Karpas-422 (cell line): ENCODE data around the gene FAM9C. TPM values are rescaled to one million over a fixed set of nuclear protein-coding genes. Genes with fewer than 3 reads are reported as not detected.

ENCODE experiments used
- DNase-seq: peaks from one replicate; pipeline ENCODE4 v3.0.0-alpha.2; 2015
- H2AFZ ChIP-seq: fragments of 200-600 bp; sonication (generic); 2 replicates; pipeline ENCODE4 v1.6.1; 2014; ENCODE audit warnings: antibody characterized with exemption, low read length, mixed read lengths
- H3K27ac ChIP-seq: fragments of 200-600 bp; sonication (generic); 2 replicates; pipeline ENCODE4 v1.5.1; 2014; ENCODE audit warnings: mild to moderate bottlenecking, low read length, moderate library complexity
- H3K27me3 ChIP-seq: fragments of 200-600 bp; sonication (generic); 2 replicates; pipeline ENCODE4 v1.6.1; 2014; ENCODE audit warnings: low read length, mixed read lengths
- H3K36me3 ChIP-seq: fragments of 200-600 bp; sonication (generic); 2 replicates; pipeline ENCODE4 v1.6.1; 2014; ENCODE audit warnings: low read length, mixed read lengths; ENCODE audit not compliant: insufficient read depth
- H3K4me1 ChIP-seq: fragments of 200-600 bp; sonication (generic); 2 replicates; pipeline ENCODE4 v1.6.1; 2014; ENCODE audit warnings: mild to moderate bottlenecking, low read length, mixed read lengths
- H3K4me2 ChIP-seq: fragments of 200-600 bp; sonication (generic); 2 replicates; pipeline ENCODE4 v1.6.1; 2014; ENCODE audit warnings: low read length, low read depth, mild to moderate bottlenecking; ENCODE audit not compliant: poor library complexity, severe bottlenecking
- H3K4me3 ChIP-seq: fragments of 200-600 bp; sonication (generic); 2 replicates; pipeline ENCODE4 v1.5.1; 2014; ENCODE audit warnings: mild to moderate bottlenecking, antibody characterized with exemption, low read length, mixed read lengths
- H3K79me2 ChIP-seq: fragments of 200-600 bp; sonication (generic); 2 replicates; pipeline ENCODE4 v1.6.1; 2014; ENCODE audit warnings: mild to moderate bottlenecking, low read length, mixed read lengths
- H3K9ac ChIP-seq: fragments of 200-600 bp; sonication (generic); 2 replicates; pipeline ENCODE4 v1.6.0; 2014; ENCODE audit warnings: low read length
- H3K9me2 ChIP-seq: fragments of 200-600 bp; sonication (generic), shearing (Covaris generic); replicated peaks from 2 replicates; pipeline ENCODE4 v1.6.0; 2014; ENCODE audit warnings: mild to moderate bottlenecking, low read length, moderate library complexity; ENCODE audit not compliant: insufficient read depth
- H3K9me3 ChIP-seq: fragments of 300-700, 200-600 bp; sonication (generic); 2 replicates; pipeline ENCODE4 v1.6.1; 2014; ENCODE audit warnings: low read length, mixed read lengths
- H4K20me1 ChIP-seq: fragments of 200-600 bp; sonication (generic); 2 replicates; pipeline ENCODE4 v1.6.1; 2014; ENCODE audit warnings: mild to moderate bottlenecking, antibody characterized with exemption, low read length, low read depth; ENCODE audit not compliant: insufficient read depth
- total RNA-seq: library from RNA; depleted of rRNA; stranded (reverse); fragments of >200 nt; shearing (Covaris generic); gene quantifications from 2 replicates; pipeline ENCODE4 v1.2.3, GENCODE V29; 2014; ENCODE audit warnings: low replicate concordance; rRNA removed

Gene FAM9C
- not detected in 2 replicates for total RNA-seq

GRCh38 chrX:13044441-13044840 lies at the start of gene FAM9C:
Gene FAM9C, minus strand, starts transcription at chrX:13044620. Its CDS starts 831 bp downstream, at chrX:13043789.
- Histone ChIP-seq H3K9me3 (no peaks in the 10 kb centered on the region), H4K20me1 (no peaks in the 10 kb centered on the region), H3K79me2 (no peaks in the 10 kb centered on the region), H3K9me2 (no peaks in the 10 kb centered on the region), H3K36me3 (no peaks in the 10 kb centered on the region), H3K9ac (no peak within 1 kb of the TSS), H3K4me1 (no peaks in the 10 kb centered on the region), H3K27ac (no peak within 1 kb of the TSS), H2AFZ (no peak within 1 kb of the TSS), H3K4me2 (no peak within 1 kb of the TSS), H3K4me3 (no peak within 1 kb of the TSS), H3K27me3 (no peaks in the 10 kb centered on the region)
- no peak for DNase-seq

GRCh38 chrX:13093529-13094140 lies 49.2 kb upstream of the FAM9C start:
- H3K4me1 ChIP-seq = no peaks in the 10 kb centered on the region
- no peak for DNase-seq

GRCh38 chrX:13092455-13092941 lies 48.1 kb upstream of the FAM9C start:
- H3K4me2 ChIP-seq = no peak overlapping the region
- no peaks in the 10 kb centered on the region for H3K4me1 ChIP-seq
- H3K27ac ChIP-seq = no peak overlapping the region
- H3K79me2 ChIP-seq = no peaks in the 10 kb centered on the region
- no peaks in the 10 kb centered on the region for H3K36me3 ChIP-seq
- H3K27me3 ChIP-seq = no peaks in the 10 kb centered on the region
- no peak for DNase-seq
- no peaks in the 10 kb centered on the region for H3K9me3 ChIP-seq
- H3K4me3 ChIP-seq = no peak overlapping the region
- H3K9ac ChIP-seq = no peak overlapping the region
- H2AFZ ChIP-seq = no peak overlapping the region
- no peaks in the 10 kb centered on the region for H3K9me2 ChIP-seq
- no peaks in the 10 kb centered on the region for H4K20me1 ChIP-seq

More at GRCh38 chrX:13093529-13094140, 49.2 kb upstream of the FAM9C start:
- H3K79me2 ChIP-seq = no peaks in the 10 kb centered on the region
- H3K36me3 ChIP-seq = no peaks in the 10 kb centered on the region
- H3K4me3 ChIP-seq = no peak overlapping the region
- H3K9ac ChIP-seq = no peak overlapping the region
- no peaks in the 10 kb centered on the region for H3K27me3 ChIP-seq
- H3K27ac ChIP-seq = no peak overlapping the region
- H3K4me2 ChIP-seq = no peak overlapping the region
- no peaks in the 10 kb centered on the region for H3K9me3 ChIP-seq
- H3K9me2 ChIP-seq = no peaks in the 10 kb centered on the region
- H2AFZ ChIP-seq = no peak overlapping the region
- H4K20me1 ChIP-seq = no peaks in the 10 kb centered on the region

- H3K4me2 ChIP-seq = no peak overlapping the region
- H3K9ac ChIP-seq = no peak overlapping the region
- no peak overlapping the region for H3K4me3 ChIP-seq
- no peaks in the 10 kb centered on the region for H4K20me1 ChIP-seq
- no peaks in the 10 kb centered on the region for H3K4me1 ChIP-seq
- H3K9me2 ChIP-seq = no peaks in the 10 kb centered on the region
- H3K36me3 ChIP-seq = no peaks in the 10 kb centered on the region
- H3K9me3 ChIP-seq = no peaks in the 10 kb centered on the region
- H3K27ac ChIP-seq = no peak overlapping the region
- no peak overlapping the region for H2AFZ ChIP-seq
- H3K79me2 ChIP-seq = no peaks in the 10 kb centered on the region
- no peaks in the 10 kb centered on the region for H3K27me3 ChIP-seq
- no peak for DNase-seq
These were observed 46.8 kb upstream of the FAM9C start for GRCh38 chrX:13091111-13091765.

- DNase-seq = no peak
- Histone ChIP-seq H3K27me3 (no peaks in the 10 kb centered on the region), H3K79me2 (no peaks in the 10 kb centered on the region), H3K4me3 (no peak overlapping the region), H3K4me1 (no peaks in the 10 kb centered on the region), H3K9ac (no peak overlapping the region), H3K36me3 (no peaks in the 10 kb centered on the region), H3K27ac (no peak overlapping the region), H3K9me2 (no peaks in the 10 kb centered on the region), H4K20me1 (no peaks in the 10 kb centered on the region), H3K4me2 (no peak overlapping the region), H2AFZ (no peak overlapping the region), H3K9me3 (no peaks in the 10 kb centered on the region)
These were observed 46.1 kb upstream of the FAM9C start for GRCh38 chrX:13090339-13091110.

- Histone ChIP-seq H3K9me2 (no peaks in the 10 kb centered on the region), H3K27me3 (no peaks in the 10 kb centered on the region), H3K79me2 (no peaks in the 10 kb centered on the region), H3K4me2 (no peak overlapping the region), H4K20me1 (no peaks in the 10 kb centered on the region), H3K4me3 (no peak overlapping the region), H3K27ac (no peak overlapping the region), H3K4me1 (no peaks in the 10 kb centered on the region), H3K9ac (no peak overlapping the region), H2AFZ (no peak overlapping the region), H3K9me3 (no peaks in the 10 kb centered on the region), H3K36me3 (no peaks in the 10 kb centered on the region)
- no peak for DNase-seq
These were observed 45.6 kb upstream of the FAM9C start for GRCh38 chrX:13090027-13090338.

- H3K9ac ChIP-seq = no peak overlapping the region
- no peak overlapping the region for H2AFZ ChIP-seq
- H3K27me3 ChIP-seq = no peaks in the 10 kb centered on the region
- no peak for DNase-seq
- H3K4me1 ChIP-seq = no peaks in the 10 kb centered on the region
- H3K36me3 ChIP-seq = no peaks in the 10 kb centered on the region
- no peaks in the 10 kb centered on the region for H3K9me3 ChIP-seq
- H4K20me1 ChIP-seq = no peaks in the 10 kb centered on the region
- H3K79me2 ChIP-seq = no peaks in the 10 kb centered on the region
- no peak overlapping the region for H3K4me3 ChIP-seq
- no peak overlapping the region for H3K4me2 ChIP-seq
- H3K27ac ChIP-seq = no peak overlapping the region
- H3K9me2 ChIP-seq = no peaks in the 10 kb centered on the region
These were observed 43.7 kb upstream of the FAM9C start for GRCh38 chrX:13088156-13088487.

- Histone ChIP-seq H3K9me3 (no peaks in the 10 kb centered on the region), H3K4me3 (no peak overlapping the region), H4K20me1 (no peaks in the 10 kb centered on the region), H3K4me2 (no peak overlapping the region), H3K36me3 (no peaks in the 10 kb centered on the region), H3K9me2 (no peaks in the 10 kb centered on the region), H3K9ac (no peak overlapping the region), H3K79me2 (no peaks in the 10 kb centered on the region), H3K27me3 (no peaks in the 10 kb centered on the region), H3K27ac (no peak overlapping the region), H2AFZ (no peak overlapping the region), H3K4me1 (no peaks in the 10 kb centered on the region; the same call in 1 of the 2 replicates)
- no peak for DNase-seq
These were observed 43.1 kb upstream of the FAM9C start for GRCh38 chrX:13087322-13088155.
